AG09319 (cell line): ENCODE measurements around the gene TLNRD1.

Source experiments
- DNase-seq: peaks from one replicate; pipeline ENCODE4 v3.0.0-alpha.2; 2010; ENCODE audit warnings: low read depth; ENCODE audit errors: extremely low read depth
- TF ChIP-seq, protein P1 (sequence below): IDR thresholded peaks from 2 replicates; pipeline ENCODE4 v1.5.1; 2011; ENCODE audit warnings: low read depth, mild to moderate bottlenecking, inconsistent platforms, low read length, moderate library complexity

TLNRD1 gene

DNA sequence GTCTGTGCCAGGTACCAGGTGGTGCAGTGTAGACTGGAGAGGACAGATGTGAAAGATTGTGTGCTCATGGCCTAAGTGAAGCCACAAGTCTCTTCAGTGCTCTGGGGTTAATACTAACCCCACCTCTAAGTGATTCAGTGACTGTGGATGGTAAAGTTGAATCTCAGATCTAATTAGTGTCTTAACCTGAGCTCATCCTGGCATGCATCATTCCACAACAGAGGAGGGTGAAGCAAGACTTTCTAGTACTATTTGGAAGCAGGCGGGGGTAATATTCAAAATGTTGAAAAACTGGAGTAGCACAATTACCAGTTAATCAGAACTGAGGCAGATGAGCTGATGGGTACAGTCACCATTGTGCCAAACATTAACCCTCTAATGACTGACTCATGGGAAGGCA is 8.3 kb upstream of the TLNRD1 start:
- no peak for DNase-seq
- TF ChIP-seq, protein P1, sequence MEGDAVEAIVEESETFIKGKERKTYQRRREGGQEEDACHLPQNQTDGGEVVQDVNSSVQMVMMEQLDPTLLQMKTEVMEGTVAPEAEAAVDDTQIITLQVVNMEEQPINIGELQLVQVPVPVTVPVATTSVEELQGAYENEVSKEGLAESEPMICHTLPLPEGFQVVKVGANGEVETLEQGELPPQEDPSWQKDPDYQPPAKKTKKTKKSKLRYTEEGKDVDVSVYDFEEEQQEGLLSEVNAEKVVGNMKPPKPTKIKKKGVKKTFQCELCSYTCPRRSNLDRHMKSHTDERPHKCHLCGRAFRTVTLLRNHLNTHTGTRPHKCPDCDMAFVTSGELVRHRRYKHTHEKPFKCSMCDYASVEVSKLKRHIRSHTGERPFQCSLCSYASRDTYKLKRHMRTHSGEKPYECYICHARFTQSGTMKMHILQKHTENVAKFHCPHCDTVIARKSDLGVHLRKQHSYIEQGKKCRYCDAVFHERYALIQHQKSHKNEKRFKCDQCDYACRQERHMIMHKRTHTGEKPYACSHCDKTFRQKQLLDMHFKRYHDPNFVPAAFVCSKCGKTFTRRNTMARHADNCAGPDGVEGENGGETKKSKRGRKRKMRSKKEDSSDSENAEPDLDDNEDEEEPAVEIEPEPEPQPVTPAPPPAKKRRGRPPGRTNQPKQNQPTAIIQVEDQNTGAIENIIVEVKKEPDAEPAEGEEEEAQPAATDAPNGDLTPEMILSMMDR: no peak

DNA sequence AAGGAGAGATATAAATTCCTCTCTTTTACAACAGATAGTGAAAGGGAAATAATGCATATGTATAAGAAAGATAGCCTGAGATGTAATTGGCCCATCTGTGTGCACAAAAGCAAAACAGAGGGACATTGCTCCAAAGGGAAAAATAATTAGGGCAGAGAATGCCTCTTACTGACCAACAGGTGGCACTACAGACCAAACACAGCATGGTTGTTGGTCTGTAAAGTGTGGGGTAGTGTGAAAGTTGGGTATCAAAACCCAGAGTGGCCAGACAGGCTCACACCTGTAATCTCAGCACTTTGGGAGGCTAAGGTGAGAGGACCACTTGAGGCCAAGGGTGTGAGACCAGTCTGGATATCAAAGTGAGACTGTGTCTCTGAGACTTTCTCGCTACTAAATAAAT is 4.5 kb upstream of the TLNRD1 start:
- no peak for DNase-seq
- TF ChIP-seq, protein P1: peak; percentile 18

GRCh38 chr15:80997692-80998091 is 3.0 kb upstream of the TLNRD1 start:
- TF ChIP-seq, protein P1: no peak
- DNase-seq: no peak

DNA sequence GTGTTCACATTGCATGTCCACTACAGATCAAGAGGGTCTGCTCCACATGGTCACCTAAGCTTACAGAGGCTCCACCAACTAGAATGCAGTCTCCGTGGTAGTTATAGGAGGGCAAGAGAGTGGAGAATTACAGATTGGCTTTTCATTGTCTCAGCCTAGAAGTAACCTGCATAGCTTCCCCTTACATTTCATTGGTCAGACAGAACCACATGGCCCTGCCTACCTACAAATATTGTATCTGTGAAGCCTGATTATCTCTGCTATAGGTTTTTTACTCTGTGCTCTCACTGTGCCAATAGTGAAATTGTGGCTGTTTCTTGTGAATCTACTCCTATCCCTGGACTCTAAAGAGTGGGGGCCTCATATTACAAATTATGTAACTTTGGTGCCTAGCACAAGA is 2.5 kb upstream of the TLNRD1 start:
- no peak for DNase-seq
- TF ChIP-seq, protein P1: no peak

GRCh38 chr15:80999623-81000036 is 1.1 kb upstream of the TLNRD1 start:
- DNase-seq: no peak
- TF ChIP-seq, protein P1: no peak

DNA sequence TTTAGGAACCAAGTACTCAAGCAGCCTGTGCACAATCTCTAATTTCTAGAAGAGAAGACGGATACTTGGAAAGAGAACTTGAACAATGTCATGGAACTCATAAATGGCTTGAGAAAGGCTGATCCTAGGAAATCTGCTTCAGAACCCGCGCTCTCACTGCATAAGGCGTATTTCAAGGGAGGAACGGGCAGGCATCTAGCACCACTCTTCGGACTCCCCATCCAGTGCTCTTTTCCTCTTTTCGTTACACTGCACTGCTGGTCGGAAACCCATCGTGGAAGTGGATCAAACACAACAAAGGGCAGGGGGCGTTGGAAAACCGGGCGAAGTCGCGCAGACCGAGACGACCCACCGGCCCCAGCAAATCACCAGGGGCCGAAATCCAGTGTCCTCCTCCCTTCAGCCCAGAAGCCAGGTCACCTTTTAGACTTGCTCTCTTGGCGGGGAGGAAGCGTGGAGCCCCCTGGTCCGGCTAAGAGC is 539 bp upstream of the TLNRD1 start:
- DNase-seq: no peak
- TF ChIP-seq, protein P1: no peak

DNA sequence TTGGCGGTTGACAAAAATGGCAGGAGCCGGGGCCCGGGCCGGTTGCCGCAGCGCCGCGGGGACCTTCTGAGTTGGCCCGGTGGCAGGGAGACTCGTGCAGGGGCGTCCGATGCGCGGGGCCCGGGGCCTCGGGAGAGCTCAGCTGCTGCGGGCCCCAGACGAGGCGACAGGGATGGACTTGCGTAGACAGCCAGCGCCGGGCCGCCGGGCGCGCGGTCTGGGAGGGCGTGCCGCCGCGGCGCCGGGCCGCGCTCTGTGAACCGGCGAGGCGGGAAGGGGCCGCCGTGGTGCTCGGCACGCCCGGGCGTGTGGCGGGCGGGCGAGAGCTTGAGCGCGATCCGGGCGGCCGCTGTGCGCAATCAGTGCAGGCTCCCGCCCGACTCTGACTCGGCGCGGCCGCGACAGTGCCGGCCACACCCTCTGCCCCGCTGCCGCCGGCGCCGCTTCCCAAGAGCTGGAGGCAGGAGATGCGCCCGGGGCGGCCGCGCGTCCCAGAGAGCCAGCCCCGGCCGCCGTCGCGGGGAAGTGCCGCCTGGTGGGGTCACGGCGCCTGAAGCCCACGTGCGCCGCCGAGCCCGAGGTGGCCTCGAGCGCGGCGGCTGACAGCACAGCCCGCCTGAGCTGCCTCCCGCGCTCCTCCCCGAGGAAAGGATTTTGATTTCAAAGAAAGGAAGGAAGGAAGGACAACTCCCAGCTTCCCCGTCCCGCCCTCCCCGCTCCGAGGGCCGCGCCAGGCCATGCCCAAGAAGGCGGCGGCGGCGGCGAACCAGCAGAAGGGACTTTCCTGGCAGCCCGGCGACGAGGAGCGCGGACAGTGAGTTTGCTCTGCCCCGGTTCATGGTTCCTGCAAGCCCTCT is 657 bp downstream of the TLNRD1 start:
- TF ChIP-seq, protein P1: no peak
- DNase-seq: no peak
